ENCODE measurements around the gene CD1B.
"Not testable (repeated sequence)": the region's sequence is repeated elsewhere in the genome, so short reads cannot be mapped to it uniquely, and the experiment has no call there.

The CD1B gene

DNA sequence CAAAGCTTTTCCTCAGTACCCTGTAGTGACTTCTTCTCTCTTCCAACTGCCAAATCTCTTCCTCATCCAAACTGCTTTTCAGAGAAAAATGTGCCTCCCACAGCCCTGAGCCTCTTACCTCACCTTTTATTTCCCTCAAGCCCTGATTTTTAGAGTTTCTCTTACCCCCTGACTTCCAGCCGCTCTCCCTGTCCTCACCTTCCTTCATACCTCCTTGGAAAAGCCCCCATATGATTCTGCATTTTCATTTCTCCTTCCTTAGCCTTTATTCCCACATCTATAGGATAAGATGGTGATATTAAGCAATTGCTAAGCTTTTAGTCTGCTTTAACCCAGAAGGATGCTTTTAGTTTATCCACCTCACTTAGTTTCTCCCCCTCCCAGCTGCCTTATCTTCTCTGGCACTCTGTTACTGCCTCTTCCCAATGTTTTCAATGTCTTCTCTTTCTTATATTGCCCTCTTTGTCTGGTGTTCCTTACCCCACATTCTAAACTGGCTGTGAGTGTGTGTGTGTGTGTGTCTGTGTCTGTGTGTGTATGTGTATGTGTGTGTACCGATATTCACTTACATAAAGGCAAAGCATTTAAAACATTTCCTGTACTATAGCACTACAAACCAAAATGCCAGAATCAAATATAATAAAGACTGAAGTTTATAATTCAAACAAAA is at the start of gene CD1B:
TSS of gene CD1B (minus strand) at position 51 of the 670 bp plus-strand sequence. CDS start 108 bp downstream, outside the sequence.
- DNase-seq, result no peak

DNA sequence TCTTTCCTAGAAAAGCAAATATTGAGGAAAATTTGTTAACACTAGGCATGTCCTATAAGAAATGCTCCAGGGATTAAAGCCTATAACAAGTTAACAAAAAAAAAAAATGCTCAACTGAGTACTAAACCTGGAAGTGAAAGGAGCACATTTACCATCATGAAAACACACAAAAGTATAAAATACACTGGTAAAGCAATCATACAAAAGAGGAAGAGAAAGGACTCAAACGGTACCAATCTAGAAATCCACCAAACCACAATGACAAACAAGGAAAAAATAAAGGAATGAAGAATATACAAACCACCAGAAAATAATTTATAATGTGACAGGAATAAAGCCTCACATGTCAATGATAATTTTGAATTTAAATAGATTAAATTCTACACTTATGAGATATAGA is 43.5 kb upstream of the CD1B start:
- no peak for DNase-seq

DNA sequence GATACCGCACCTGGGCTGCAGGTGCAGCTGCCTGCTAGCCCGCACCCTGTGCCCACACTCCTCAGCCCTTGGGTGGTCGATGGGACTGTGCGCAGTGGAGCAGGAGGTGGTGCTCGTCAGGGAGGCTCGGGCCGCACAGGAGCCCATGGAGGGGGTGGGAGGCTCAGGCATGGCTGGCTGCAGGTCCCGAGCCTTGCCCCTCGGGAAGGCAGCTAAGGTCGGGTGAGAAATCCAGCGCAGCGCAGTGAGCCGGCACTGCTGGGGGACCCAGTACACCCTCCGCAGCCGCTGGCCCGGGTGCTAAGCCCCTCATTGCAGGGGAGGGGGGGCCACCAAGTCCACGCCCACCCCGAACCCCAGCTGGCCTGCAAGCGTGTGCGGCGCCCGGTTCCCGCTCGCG is 42.8 kb upstream of the CD1B start:
- DNase-seq, result not testable (repeated sequence)

- no peak for DNase-seq
Measured at GRCh38 chr1:158371188-158371953, 40.0 kb upstream of the CD1B start.

DNA sequence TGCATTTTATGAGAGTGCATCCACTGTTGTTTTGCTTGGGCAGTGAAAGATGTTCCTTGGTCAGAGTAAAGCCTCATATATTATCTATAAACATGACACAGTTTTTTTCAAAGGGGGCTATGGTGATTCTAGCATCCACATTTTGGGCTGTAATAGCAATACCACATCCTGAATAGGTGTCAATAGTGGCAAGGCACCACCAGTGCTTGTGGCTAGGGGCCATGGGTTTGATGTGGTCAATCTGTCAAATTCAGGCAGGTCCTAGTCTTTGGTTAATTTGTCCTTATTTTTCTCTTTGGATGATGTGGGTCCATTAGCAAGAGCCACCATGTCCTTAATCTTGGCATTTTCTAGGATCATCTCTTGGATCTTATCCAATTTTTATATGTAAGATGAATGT is 35.5 kb upstream of the CD1B start:
- DNase-seq, result no peak

DNA sequence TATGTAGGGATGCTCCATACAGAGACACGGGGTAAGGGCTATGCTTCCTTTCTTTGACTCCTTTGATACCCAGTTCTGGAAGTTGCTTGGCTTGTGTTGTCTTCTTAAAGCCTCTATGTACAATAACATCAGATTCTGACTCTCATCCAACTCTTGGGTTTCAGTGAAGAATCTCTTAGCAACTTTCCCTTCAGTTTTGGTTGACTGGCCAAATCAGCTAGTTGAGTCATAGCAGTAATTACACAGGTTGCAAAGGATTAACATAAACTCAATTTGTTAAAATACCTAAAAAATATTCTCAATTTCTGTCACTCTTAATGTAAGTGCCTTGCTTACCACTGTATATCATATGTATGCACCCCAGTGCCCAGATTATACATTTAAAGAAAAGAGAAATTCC is 31.6 kb upstream of the CD1B start:
- DNase-seq, result no peak

DNA sequence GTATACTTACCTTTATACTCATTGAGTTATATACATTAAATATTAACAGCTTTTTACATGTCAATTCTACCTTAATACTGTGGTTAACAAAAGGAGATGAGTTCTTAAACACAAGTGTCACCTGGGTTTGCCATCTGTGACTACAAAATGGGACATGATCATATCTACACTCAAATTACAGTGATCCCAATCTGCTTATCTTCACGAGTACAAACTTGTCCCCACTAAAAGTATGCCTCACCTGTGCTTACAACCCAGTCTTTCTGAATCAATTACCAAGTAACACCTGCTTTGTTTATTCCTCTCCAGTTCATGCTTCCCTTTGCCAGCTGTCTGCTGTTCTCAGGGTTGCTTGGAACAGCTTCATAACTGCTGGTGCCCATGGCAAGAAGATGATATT is 31.2 kb upstream of the CD1B start:
- DNase-seq, result no peak

GRCh38 chr1:158357441-158357840 is 26.1 kb upstream of the CD1B start:
- no peak for DNase-seq

DNA sequence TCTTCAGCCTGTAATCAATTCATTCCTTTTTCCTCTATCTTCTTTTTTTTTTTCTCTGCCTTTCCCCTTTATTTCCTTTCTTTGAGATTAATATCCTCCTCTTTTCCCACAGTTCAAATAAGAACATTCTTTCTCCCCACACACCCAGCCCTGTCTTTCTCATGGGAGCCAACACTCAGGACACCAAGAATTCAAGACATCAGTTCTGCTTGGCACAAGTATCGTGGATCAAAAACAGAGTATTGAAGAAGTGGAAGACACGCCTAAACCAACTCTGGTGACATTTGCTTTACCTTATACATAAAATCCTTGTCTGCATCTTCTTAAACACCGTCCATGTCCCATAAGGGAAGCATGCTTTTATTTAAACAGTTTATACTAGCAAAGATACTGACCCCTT is 25.3 kb upstream of the CD1B start:
- DNase-seq, result no peak

- no peak for DNase-seq
Measured at GRCh38 chr1:158355773-158356285, 24.5 kb upstream of the CD1B start.

DNA sequence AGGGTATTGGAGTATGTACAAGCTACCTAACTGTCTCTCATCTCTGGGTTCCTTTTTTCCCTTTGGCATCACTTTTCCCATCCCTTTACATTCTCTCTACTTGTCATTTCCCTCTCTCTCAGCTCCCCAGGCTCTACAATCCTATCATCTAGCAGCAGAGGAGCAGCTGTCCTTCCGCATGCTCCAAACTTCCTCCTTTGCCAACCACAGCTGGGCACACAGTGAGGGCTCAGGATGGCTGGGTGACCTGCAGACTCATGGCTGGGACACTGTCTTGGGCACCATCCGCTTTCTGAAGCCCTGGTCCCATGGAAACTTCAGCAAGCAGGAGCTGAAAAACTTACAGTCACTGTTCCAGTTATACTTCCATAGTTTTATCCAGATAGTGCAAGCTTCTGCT is 22.9 kb upstream of the CD1B start:
- DNase-seq, result no peak

- no peak for DNase-seq
Measured at GRCh38 chr1:158353303-158354075, 22.2 kb upstream of the CD1B start, which contains the start of gene CD1E. CD1E (plus strand) TSS chr1:158353894; CDS start chr1:158353989, 95 bp downstream.

- not testable (repeated sequence) for DNase-seq
Measured at GRCh38 chr1:158348946-158349345, 17.6 kb upstream of the CD1B start.

DNA sequence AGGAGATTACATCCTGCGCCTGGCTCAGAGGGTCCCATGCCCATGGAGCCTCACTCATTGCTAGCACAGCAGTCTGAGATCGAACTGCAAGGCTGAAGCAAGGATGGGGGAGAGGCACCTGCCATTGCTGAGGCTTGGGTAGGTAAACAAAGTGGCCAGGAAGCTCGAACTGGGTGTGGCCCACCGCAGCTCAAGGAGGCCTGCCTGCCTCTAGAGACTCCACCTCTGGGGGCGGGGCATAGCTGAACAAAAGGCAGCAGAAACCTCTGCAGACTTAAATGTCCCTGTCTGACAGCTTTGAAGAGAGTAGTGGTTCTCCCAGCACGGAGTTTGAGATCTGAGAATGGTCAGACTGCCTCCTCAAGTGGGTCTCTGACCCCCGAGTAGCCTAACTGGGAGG is 5.1 kb upstream of the CD1B start:
- not testable (repeated sequence) for DNase-seq

DNA sequence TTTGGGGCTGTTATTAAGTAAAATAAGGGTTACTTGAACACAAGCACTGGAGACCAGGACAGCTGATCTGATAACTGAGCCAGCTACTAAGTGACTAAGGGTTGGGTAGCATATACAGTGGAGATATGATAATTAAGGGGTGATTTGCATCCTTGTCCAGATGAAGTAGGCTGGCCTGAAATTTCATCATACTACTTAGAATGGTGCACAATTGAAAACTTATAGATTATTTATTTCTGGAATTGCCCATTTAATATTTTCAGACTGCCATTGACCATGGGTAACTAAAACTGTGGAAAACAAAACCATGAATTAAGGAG is 3.8 kb upstream of the CD1B start:
- no peak for DNase-seq

GRCh38 chr1:158334526-158335212 is 3.3 kb upstream of the CD1B start:
- DNase-seq, result no peak

DNA sequence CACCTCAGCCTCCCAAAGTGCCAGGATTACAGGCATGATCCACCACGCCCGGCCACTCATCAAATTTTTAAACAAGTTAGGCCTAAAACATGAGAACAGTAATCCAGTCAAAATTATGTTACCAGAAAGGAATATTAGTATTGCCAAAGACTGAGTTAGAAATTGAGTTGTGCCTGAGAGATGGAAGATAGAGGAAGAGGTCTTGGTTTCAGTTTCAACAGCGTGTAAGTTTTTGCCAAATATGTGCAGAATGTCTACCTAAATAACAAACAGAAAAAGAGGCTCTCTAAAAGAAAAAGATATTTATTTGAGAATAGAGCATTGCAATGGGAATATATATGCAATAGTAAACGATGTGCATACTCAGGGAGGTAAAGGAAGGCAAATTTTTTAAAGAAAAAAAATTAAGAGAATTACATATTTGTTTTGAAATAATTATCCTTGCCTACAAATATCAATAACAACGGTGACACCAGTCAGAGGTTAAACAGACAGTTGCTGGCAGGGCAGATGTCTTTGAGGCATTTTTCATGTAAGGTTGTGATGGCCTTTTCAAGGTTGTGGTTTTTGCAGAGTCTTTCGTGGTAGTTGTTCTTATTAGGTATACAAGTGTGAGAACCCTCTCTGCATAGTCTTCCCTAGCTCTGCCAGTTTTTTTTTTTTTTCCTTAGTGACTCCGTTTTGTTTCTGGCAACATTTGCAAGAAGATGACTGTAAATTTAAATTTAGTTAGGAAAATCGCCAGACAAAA is 2.2 kb upstream of the CD1B start:
- no peak for DNase-seq

DNA sequence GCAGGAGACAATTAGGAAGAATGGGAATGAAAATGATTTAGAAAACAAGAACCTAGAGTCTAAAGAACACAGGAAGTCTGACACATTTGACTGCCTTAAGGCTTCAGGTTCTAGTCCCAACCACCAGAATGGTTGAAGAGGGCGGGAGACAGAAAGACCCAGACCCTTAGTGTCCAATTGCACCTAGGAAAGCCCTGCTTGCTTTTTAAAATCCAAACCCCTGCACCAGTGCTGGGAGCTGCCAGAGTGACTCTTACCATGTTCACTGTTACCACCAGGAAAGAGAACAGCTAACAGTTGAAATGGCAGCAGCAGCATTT is 265 bp downstream of the CD1B start:
- no peak for DNase-seq

GRCh38 chr1:158330391-158331105 is 783 bp downstream of the CD1B start:
- no peak for DNase-seq

GRCh38 chr1:158329733-158330132 is 1.6 kb downstream of the CD1B start:
- no peak for DNase-seq

- DNase-seq, result no peak
Measured at GRCh38 chr1:158329300-158329699, 2.0 kb downstream of the CD1B start.

GRCh38 chr1:158328426-158328825 is 2.9 kb downstream of the CD1B start:
- no peak for DNase-seq
